GM10248 (cell line): Measurements from ENCODE around the gene HOXA11.

ENCODE experiments used
- CTCF ChIA-PET: fragments of 300-600 bp; sonication (Branson Sonifier 250); formaldehyde crosslinking; extraction: SDS; loops from one replicate; lab custom pipeline; 2021; ENCODE audit warnings: antibody characterized with exemption; lab: Yijun Ruan, JAX
- POLR2A ChIA-PET: fragments of 350-650 bp; sonication (Branson Sonifier 250); formaldehyde crosslinking; extraction: SDS; loops from one replicate; lab custom pipeline; 2020; ENCODE audit warnings: antibody characterized with exemption; lab: Yijun Ruan, JAX
- DNase-seq: peaks from one replicate; pipeline ENCODE4 v3.0.0; 2012; ENCODE audit errors: extremely low spot score
- CTCF ChIP-seq: IDR thresholded peaks from 2 replicates; pipeline ENCODE4 v1.5.1; 2012; ENCODE audit warnings: mild to moderate bottlenecking, low read depth; ENCODE audit errors: extremely low read depth, missing control alignments, control extremely low read depth

Gene HOXA11

GRCh38 chr7:27189295-27189996, 4.4 kb upstream of the HOXA11 start:
- ChIA-PET POLR2A (no interaction called here), CTCF (interaction anchor here (2.0 to 2.3 kb wide), 2 partner anchors 10 to 28 kb away, joined by 6 to 11 read pairs; no protein-coding TSS in a partner anchor)
- TF ChIP-seq CTCF, result no peak
- no peak for DNase-seq

- POLR2A ChIA-PET, result no interaction called here
- DNase-seq, result no peak
- TF ChIP-seq CTCF, result no peak
- CTCF ChIA-PET, result interaction anchor here (2.3 kb wide), 1 partner anchor 28 kb away, joined by 6 read pairs; no protein-coding TSS in a partner anchor
Observed at GRCh38 chr7:27188386-27189294, 3.6 kb upstream of the HOXA11 start.

- POLR2A ChIA-PET, result no interaction called here
- no peak for DNase-seq
Observed at GRCh38 chr7:27187475-27188385, 2.7 kb upstream of the HOXA11 start.

GRCh38 chr7:27186668-27187474, 1.8 kb upstream of the HOXA11 start:
- TF ChIP-seq CTCF, result no peak
- CTCF ChIA-PET, result interaction anchor here (1.1 to 5.1 kb wide), 3 partner anchors 9 to 909 kb away, joined by 3 to 41 read pairs (median 9); no protein-coding TSS in a partner anchor
- POLR2A ChIA-PET, result no interaction called here
- DNase-seq, result no peak

More at GRCh38 chr7:27187475-27188385, 2.7 kb upstream of the HOXA11 start:
- CTCF ChIA-PET, result interaction anchor here (1.1 to 5.1 kb wide), 2 partner anchors 8 to 909 kb away, joined by 3 to 41 read pairs; no protein-coding TSS in a partner anchor
- no peak for TF ChIP-seq CTCF

GRCh38 chr7:27185854-27186667, 1.0 kb upstream of the HOXA11 start:
- TF ChIP-seq CTCF, result no peak
- ChIA-PET CTCF (interaction anchor here (1.1 to 5.1 kb wide), 4 partner anchors 9 to 910 kb away, joined by 3 to 41 read pairs (median 6); no protein-coding TSS in a partner anchor), POLR2A (no interaction called here)
- no peak for DNase-seq
